Stimulated activated CD4-positive, alpha-beta T cell treated with anti-CD3 and anti-CD28 coated beads, Interleukin-4, amount 100 ng/mL, for 48 hours (primary cell): ENCODE results near the gene EFTUD2.

ENCODE experiments used
- DNase-seq, 2 donors: peaks; one replicate each; pipeline ENCODE4 v3.0.0-alpha.2; 2020; ENCODE audit warnings: low read depth in 2 of 2

The EFTUD2 gene

DNA sequence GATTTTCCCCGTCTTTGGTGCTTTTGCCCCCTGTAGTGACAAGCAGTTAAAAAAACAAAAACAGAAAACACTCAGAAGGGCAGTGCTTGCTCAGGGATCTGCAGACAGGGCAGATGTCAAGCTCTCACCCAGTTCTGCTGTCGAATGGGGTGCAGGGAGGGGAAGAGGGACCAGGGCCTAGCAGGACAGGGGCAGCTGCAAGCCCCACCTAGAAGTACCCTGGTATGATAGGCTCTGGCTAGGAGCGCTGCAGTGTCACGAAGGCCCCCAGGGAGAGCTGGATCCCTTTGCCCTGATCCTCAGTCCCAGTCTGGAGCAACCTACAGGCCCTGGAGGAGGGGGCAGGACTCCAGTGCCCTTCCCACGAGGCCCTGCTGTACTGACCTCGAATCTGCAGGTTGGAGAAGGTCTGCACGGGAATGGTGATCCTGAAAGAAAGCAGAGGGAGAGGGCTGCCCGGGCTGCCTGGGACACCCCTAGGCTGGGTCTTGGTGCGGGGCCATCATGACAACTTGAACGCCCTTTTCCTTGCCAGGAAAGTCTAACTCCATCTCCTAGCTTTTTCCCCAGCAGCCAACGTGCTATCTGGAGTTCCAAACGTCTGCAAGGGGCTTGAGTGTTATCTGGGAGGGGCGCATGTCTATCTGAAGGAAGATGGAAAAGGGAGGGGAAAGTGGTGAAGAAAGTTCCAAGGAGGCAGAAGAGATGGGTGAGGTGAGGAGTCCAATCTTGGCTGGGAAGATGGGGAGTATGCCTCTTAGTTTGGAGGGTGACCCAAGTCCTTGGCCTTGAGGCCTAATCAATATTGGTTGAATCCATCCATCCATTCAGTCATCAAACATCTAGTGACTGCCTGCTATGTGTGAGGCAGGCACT lies 11.2 kb upstream of the EFTUD2 start:
- DNase-seq, result no peak

DNA sequence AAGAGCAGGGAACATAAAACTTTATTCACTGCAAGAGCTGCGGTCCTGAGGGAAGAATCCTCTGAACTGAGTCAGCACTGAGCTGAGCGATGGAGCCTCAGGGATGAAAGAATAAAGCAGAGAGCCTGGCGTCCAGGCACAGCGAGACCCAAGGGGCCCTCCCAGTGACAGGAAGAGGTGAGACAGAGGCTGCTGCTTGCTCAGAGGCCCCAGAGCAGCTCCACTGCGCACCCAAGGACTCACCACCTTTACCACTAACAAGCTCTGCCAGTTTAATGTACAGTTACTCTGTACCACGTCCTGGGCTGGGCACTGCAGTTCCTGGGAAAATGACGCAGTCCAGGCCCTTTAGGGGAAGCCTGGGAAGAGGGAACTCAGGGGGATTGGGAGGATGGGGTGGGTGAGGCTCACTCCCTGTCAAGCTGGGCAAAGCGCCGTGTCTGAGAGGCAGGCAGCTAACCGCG lies 10.5 kb upstream of the EFTUD2 start:
- DNase-seq, result no peak

DNA sequence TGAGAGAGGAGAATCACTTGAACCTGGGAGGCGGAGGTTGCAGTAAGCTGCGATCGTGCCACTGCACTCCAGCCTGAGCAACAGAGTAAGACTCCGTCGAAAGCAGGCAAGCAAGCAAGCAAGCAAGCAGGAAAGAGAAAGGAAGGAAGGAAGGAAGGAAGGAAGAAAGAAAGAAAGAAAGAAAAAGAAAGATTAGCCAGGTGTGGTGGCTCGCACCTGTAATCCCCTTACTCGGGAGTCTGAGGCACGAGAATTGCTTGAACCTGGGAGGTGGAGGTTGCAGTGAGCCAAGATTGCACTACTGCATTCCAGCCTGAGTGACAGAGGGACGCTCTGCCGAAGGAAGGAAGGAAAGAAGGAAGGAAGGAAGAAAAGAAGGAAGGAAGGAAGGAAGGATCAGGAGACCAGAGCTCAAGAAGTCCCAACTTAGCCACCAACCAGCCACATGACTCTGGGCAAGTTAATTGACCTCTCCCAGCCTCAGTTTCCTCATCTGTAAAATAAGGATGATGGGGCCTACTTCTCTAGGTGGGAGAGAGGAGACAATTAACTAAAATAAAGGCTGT lies 9.6 kb upstream of the EFTUD2 start:
- DNase-seq, result no peak

DNA sequence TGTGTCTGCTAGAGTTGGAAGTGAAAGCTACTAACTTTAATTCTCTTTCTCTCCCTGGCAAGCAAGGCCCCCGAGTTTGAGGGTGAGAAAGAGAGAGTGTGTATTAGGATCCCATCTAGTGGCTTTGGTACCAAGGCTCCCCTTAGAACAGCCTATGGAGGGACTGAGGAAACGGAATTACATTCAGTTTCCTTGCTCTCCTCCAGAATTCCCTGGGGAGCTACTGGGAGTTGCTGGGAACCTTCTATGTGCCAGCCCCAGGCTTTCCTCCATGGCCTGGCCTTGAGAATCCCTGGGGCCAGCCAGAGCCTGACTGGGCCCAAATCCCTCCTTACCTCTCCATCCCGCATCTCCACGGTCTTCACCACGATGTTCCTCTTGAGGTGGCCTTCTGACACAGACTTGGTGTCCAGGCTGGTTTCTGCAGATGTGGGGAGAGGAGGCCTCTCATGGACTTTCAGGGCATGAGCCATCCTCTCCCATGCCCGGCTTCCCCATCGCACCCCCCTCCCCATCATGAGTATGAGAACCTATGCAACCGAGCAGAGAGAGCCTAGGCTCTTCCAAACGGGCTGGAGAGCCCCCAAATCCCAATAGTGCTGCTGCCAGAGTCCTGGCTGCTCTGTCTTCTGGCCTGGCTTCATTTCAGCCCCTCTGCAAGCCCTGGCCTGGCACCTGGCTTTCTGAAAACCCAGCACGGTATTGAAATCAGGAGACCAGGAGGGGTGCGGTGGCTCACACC lies 8.7 kb upstream of the EFTUD2 start:
- no peak for DNase-seq

DNA sequence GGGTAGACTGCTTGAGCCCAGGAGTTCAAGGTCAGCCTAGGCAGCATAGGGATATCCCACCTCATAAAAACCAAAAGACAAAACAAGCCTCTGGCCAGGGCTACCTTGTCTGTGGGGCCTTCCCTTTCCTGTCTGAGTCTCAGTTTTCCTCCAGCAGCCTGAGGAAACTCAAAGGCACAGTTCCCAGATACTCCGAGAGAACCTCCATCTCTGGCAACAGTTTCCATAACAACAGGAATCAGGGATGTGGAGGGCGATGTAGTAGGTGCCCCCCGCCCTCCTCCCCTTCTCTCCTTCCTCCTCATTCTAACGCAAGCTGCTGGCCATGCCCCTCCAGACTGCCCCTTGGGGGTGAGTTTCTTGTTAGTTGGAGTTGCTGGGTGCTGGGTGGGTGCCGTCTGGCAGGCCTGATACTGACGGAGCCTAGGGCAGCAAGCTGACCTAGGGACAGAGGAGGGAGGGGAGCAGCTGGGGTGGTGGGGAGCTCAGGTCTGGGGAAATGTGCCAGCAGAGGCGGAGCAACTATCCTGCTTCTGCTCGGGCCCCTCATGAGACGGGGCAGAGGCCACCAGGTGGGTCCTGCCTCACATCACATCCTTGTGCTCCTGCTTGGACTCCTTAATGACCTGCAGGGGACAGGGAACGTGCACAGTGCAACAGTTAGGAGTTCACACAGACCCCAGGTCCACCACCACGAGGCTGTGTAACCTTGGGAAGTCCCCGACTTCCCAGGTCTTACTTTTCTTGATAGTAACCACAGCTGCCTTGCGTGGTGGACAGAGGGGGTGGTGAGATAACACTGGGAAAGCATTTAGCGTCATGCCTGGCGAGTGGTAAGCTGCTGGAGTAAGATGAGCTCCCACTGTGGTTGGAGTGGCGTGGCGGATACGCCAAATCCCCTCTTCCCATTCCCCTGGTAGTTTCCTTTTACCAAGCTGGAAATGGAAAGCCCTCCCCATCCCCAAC lies 7.8 kb upstream of the EFTUD2 start:
- DNase-seq, result no peak

DNA sequence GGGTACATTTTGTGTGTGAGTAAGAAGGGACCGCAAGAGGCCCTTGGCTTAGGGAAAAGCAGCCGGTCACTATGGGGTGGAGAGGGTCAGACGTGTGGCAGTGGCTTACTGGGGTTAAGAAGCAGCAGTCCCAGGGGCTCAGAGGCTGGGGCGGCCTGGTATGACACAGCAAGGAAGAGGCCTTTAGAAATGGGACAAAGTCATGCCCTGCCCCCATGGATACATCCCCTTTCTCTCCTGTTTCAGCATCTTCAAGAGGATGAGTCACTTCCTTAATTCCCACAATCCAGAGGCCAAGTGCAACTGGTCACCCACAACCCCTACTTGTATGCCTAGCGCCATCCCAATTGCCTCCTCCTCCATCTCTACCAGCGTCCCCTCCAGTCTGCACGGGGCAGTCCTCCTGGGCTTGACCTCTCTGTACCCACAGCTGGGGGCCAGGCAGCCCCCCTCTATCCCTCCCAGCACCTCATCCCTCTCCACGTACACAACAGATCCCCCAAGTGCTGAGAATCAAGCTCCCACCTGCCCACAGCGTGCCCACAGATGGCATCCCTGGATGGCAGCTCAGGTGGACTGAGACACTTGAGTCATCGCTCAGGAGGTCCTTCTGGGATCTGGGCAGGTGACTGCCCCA lies 6.9 kb upstream of the EFTUD2 start:
- no peak for DNase-seq

DNA sequence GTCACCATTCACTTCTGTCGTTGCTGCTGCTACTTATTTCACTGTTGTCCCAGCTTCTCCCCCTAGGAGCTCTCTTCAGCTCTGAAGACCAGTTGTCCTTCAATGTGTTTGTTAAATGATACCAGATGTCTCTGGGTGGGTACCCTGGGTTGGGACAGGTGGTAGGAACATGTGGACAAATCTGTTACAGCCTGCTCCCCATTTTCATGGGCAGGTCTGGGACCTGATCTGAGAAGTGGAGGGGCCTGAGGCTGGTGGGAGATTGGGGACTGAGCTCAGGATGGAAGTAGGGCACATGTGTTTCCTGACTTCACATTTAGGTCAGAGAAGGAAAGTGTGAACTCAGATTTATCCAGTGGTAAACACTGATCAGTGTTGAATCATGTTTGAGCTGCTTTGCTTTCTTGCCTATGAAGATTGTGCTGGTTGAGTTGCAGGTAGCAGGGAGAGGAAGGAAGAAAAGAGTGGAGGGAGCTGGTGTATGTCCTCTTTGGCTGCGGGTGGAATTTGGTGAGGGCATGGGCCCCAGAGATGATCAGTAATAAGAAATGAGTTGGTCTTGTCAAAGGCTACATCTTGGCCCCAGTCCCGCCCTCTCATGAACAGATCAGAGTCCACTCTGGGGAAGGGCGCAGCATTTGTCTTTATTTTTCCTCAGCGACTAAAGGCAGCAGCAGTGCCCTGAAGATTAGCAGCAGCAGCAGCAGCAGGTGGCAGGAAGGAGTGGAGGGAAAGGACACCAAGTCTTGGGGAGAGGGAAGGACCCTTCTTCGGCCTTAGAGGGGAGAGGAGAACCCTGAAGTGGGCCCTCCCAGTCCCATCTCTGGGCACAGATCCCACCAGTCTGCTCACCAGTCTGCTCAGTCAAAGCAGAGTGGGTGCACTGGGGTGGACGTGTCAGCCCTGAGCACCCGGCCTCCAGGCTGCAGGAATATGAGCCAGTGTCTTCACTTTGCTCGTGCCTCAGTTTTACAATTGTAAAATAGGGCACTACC lies 6.1 kb upstream of the EFTUD2 start:
- no peak for DNase-seq

DNA sequence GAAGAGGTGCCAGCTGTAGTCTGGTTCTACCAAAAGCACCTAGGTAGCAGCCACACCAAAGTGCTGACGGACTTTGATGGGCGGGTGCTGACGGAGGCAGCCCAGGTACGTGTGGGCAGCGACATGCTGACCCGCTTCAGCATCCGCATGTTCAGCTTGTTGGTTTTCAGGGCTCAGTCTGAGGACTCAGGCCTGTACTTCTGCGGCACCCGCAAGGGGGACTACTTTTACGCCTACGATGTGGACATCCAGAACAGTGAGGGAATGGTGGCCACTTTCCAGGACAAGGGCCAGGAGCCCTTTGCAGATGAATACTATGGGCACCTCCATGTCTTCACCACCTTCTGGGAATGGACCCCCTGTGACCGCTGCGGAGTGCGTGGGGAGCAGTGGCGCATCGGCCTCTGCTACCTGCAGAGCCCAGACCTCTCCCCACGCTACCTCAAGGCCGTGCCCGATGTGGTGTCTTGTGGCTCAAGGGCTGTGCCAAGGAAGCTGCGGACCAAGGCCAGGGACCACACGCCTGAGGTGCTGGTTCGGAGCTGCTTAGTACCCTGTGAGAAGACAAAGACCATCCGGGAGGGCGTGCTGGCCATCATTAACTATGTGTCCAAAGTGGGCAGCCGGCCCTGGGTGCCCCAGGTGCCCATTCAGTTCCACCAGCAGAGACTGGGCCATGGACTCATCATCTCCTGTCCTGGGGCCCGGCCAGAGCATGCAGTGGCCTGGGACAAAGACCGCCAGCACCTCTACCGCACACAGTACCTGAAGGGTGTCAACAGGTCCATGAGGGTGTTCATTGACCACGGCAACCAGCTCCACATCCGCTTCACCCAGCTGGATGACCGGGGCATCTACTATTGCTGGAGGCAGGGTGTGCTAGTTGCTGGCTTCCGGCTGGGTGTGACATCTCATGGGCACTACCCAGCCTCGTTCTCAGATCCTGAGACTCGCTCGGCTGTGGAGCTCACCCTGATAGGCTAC lies 5.0 kb upstream of the EFTUD2 start:
- DNase-seq, result no peak

DNA sequence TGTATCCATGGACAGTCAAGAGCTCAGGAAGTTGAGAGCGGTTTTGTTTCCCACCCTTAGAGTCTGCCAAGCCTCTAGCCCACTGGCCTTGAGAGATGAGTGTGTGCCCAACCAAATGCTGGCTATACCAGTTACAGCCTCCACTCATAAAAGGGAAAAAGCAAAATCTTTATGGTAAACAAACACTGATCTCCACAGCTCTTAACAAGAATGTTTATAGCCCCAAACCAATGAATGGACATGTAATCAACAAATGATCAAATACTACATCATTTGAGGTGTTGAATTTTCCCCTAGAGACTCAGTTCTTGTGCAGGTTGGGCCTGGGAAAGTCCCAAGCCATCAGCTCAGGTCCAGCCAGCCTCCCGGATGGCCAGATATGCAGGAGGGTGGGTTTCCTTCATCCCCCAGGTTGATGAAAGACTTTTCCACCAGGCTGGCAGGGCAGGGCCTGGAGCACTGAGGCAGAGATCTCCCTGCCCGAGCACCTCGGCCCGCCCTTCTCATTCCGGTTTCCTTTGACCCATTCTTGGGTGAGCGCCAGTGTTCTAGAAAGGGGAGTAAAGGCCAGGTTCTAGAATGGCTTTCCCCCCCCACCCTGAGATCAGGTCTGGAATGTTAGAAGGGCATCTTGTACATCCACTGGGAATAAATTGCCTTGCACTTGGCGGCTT lies 3.9 kb upstream of the EFTUD2 start:
- DNase-seq, result no peak

DNA sequence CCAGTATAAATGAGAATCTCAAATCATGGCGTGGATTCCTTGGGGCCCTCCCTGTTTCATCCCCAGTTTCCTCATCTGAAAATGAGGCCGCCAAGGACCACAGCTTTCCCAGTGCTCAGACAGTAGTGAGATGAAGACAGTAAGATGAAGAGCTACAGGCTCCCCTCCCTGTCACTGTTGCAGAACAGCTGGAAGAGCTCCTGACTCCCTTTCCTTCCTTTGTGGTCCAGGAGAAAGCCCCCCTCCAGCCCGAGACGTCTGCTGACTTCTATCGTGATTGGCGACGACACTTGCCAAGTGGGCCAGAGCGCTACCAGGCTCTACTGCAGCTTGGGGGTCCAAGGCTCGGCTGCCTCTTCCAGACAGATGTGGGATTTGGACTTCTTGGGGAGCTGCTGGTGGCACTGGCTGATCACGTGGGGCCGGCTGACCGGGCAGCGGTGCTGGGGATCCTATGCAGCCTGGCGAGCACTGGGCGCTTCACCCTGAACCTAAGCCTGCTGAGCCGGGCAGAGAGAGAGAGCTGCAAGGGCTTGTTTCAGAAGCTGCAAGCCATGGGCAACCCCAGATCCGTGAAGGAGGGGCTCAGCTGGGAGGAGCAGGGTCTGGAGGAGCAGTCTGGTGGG lies 3.0 kb upstream of the EFTUD2 start:
- no peak for DNase-seq

DNA sequence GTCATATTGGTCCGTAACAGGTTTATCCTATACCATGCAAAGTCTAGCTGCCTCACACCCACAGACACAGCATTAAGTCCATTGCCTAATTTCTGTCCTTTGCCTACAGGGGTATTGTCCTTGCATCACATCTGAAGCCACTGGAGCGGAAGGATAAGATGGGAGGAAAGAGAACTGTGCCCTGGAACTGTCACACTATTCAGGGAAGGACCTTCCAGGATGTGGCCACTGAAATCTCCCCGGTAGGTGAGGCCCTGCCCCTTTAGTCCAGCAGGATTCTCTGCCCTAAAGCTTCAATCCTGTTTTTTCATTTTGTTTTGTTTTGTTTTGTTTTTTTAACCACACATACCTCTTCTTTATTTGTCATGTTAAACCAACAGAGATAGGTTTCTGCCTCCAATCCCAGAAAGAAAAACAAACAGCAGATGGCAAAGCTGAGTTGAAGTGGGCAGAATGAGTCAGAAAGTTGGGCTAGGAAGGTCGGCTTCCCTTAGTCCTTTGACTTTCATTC lies 2.2 kb upstream of the EFTUD2 start:
- DNase-seq, result no peak

DNA sequence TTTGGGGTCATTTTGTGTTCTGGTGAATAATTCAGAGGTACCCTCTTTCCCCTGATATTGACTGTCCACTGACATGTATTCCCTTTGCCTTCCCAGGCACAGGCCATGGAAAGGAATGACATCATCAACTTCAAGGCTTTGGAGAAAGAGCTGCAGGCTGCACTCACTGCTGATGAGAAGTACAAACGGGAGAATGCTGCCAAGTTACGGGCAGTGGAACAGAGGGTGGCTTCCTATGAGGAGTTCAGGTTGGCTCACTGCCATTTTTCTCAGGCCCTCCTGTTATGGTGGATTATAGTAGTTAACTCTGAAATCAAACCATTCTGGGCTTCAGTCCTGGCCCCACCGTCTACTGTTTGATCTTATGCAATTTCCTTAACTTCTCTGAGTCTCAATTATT lies 1.6 kb upstream of the EFTUD2 start:
- DNase-seq, result no peak

DNA sequence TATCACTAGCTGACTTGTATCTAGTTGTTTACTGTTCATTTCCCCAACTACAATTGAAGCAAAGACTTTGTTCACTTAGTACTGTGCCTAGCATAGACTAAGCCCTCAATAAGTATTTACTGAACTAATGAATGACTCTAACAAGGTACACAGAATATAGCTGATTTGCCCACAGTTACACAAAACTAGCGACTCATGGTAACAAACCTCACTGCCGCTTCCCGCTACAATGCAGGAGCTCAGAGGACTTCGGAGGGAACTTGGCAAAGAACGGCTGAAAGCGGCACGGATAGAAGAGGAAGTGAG lies 524 bp downstream of the EFTUD2 start:
- DNase-seq, result no peak

DNA sequence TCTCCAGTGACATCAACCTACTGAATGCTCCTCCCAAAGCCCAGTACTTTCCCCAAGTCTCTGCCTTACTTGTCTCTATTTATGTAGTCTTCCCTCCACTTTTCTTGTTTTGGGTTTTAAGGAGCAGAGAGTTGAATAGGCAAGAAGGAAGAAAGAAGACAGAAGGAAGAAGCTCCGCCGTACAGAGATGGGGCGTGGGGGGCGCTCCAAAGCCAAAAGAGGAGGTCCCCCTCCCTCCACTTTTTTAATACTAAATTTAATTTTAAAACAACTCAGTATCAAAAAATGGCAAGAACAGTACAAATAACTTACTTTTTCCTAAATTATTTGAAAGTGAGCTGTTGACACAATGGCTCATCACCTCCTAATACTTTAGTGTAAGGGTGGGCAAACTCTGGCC lies 4.6 kb downstream of the EFTUD2 start:
- no peak for DNase-seq

DNA sequence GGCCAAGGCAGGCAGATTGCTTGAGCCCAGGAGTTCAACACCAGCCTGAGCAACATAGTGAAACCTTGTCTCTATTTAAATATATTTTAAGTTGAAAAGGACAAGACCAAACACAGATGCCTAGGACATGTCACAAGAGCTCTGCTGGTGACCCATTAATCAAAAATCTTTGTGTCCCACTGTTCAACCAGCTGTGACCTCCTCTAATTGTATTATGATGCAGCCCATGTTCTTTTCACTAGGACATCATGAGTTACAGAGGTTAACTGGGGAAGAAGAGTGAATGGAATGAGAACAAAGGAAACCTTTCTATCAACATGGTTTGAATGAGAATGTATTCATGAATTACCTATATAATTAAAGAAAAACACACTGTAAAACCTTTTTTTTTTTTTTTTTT lies 7.0 kb downstream of the EFTUD2 start:
- DNase-seq, result no peak

DNA sequence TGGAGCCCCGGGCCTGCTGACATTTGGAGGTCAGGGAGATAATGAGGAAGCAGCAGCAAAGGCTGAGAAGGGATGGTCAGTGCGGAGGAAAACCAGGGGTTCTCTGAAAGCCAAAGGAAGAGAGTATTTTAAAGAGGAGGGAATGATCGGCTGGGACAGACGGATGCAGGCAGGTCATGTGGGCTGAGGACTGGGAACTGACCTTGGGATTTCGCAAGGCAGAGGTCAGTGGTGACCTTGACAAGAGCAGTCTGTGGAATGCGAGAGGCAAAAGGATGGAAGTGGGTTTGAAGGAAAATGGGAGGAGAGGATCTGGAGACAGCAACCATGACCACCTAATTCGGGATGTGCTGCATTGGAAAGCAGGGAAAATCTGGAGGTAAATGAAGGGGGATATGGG lies 10.2 kb downstream of the EFTUD2 start:
- DNase-seq, result no peak
